ENCODE data around the gene ZSWIM6.

DNA sequence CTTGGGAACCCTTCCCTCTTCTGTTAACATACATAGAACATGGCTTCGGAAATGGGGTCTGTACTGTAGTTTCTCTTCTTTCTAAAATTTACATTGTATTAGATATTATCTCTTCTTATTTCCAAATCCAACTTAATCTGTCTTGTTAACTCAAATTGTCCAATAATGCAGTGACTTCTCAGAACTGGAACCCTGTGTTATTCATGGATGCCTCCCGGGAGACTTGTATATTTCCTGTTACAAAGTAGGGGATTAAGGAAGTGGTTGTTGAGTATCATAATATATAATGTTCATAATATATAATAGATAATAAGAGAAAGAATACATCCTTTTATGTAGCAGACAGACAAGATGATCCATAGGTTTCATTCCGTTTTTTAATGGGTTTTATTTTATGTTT is 128.4 kb downstream of the ZSWIM6 start:
- TF ChIP-seq RAD21 (IDR thresholded peaks at IDR 0.05; ENCODE audit: low read length) (no peak), USF2 (IDR thresholded peaks at IDR 0.05; ENCODE audit: borderline replicate concordance, low read depth, low read length) (no peak), CTCF (IDR thresholded peaks at IDR 0.05) (no peak), RFX5 (IDR thresholded peaks at IDR 0.05; ENCODE audit: low read length) (no peak)
- TF ChIP-seq, protein P1, sequence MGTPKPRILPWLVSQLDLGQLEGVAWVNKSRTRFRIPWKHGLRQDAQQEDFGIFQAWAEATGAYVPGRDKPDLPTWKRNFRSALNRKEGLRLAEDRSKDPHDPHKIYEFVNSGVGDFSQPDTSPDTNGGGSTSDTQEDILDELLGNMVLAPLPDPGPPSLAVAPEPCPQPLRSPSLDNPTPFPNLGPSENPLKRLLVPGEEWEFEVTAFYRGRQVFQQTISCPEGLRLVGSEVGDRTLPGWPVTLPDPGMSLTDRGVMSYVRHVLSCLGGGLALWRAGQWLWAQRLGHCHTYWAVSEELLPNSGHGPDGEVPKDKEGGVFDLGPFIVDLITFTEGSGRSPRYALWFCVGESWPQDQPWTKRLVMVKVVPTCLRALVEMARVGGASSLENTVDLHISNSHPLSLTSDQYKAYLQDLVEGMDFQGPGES (IDR thresholded peaks at IDR 0.05; ENCODE audit: low read depth, low read length): no peak

Data from SK-N-SH (cell line).